ENCODE data around the gene TNNT1.

Gene TNNT1

DNA sequence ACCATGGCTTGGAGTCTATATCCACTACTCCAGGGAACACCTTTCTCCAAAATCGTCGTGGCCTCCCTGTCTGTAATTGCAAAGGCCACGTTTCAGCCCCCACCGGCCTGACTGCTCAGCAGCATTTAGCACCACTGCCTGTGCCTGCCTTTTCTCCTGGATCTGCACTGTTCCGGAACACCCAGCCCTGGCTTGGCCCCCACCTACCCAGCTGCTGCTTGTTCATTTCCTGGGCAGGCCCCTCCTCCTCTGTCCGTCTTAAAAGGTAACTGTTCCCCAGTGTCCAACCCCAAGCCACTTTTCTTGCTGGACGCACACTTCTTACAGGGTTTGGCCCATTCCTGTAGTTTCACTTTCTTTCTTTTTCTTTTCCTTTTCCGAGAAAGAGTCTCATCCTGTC, 39.6 kb upstream of the TNNT1 start:
- Histone ChIP-seq H3K4me3 (ENCODE audit: low read length, poor library complexity, severe bottlenecking) (no peak overlapping the region), H2AFZ (ENCODE audit: low read length) (no peak overlapping the region), H3K4me1 (ENCODE audit: insufficient read depth, low read length, poor library complexity, severe bottlenecking) (no peaks in the 10 kb centered on the region), H3F3A (ENCODE audit: low read depth) (no peaks in the 10 kb centered on the region), H3K79me2 (ENCODE audit: insufficient read depth, low read length) (no peaks in the 10 kb centered on the region), H3K9ac (ENCODE audit: low read depth, low read length, poor library complexity, severe bottlenecking) (no peak overlapping the region), H4K20me1 (ENCODE audit: insufficient read depth, low read length, poor library complexity, severe bottlenecking) (no peaks in the 10 kb centered on the region), H3K4me2 (ENCODE audit: low read depth, low read length, poor library complexity, severe bottlenecking) (no peak overlapping the region), H3K27me3 (ENCODE audit: insufficient read depth, low read length, poor library complexity, severe bottlenecking) (no peaks in the 10 kb centered on the region), H3K9me3 (ENCODE audit: insufficient read depth, low read depth, low read length) (no peaks in the 10 kb centered on the region), H3K9me2 (replicated peaks; ENCODE audit: low read depth, low read length) (no peaks in the 10 kb centered on the region), H3K36me3 (ENCODE audit: insufficient read depth, low read length) (no peaks in the 10 kb centered on the region)
- TF ChIP-seq EZH2phosphoT487 (IDR thresholded peaks at IDR 0.05; ENCODE audit: borderline replicate concordance): no peak
- no peak for TF ChIP-seq CTCF (conservative IDR thresholded peaks at IDR 0.05; ENCODE audit: low read length)

GRCh38 chr19:55186080-55186479, 37.1 kb upstream of the TNNT1 start:
- H3K9ac ChIP-seq (ENCODE audit: low read depth, low read length, poor library complexity, severe bottlenecking): no peak overlapping the region
- no peaks in the 10 kb centered on the region for H3F3A ChIP-seq (ENCODE audit: low read depth)
- no peaks in the 10 kb centered on the region for H3K27me3 ChIP-seq (ENCODE audit: insufficient read depth, low read length, poor library complexity, severe bottlenecking)
- H4K20me1 ChIP-seq (ENCODE audit: insufficient read depth, low read length, poor library complexity, severe bottlenecking): no peaks in the 10 kb centered on the region
- H3K4me3 ChIP-seq (ENCODE audit: low read length, poor library complexity, severe bottlenecking): no peak overlapping the region
- no peaks in the 10 kb centered on the region for H3K79me2 ChIP-seq (ENCODE audit: insufficient read depth, low read length)
- H3K36me3 ChIP-seq (ENCODE audit: insufficient read depth, low read length): no peaks in the 10 kb centered on the region
- H3K9me2 ChIP-seq (replicated peaks; ENCODE audit: low read depth, low read length): no peaks in the 10 kb centered on the region
- H2AFZ ChIP-seq (ENCODE audit: low read length): no peak overlapping the region
- H3K4me1 ChIP-seq (ENCODE audit: insufficient read depth, low read length, poor library complexity, severe bottlenecking): no peaks in the 10 kb centered on the region
- TF ChIP-seq CTCF (conservative IDR thresholded peaks at IDR 0.05; ENCODE audit: low read length) (no peak), EZH2phosphoT487 (IDR thresholded peaks at IDR 0.05; ENCODE audit: borderline replicate concordance) (no peak)
- no peaks in the 10 kb centered on the region for H3K9me3 ChIP-seq (ENCODE audit: insufficient read depth, low read depth, low read length)
- no peak overlapping the region for H3K4me2 ChIP-seq (ENCODE audit: low read depth, low read length, poor library complexity, severe bottlenecking)

DNA sequence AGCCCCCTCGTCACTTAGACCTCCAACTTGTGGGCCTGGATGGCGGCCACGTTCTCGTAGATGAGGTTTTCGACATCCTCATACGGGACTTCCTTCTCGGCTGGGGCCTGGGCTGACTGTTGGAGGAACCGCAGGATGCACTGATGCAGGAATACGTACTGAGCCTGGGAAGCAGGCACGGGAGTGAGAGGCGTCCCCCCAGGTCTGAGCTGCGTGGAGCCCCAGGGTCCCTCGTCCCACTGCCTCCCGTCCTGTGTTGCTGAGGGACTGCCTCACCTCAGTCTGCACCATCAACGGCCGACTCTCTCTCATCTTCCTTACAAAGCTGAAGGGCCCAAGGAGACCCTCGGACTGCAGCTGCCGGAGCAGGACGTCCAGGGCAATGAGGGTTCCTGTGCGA, 32.7 kb upstream of the TNNT1 start:
- Histone ChIP-seq H3K4me3 (ENCODE audit: low read length, poor library complexity, severe bottlenecking) (no peak overlapping the region), H3F3A (ENCODE audit: low read depth) (no peaks in the 10 kb centered on the region), H3K9me2 (replicated peaks; ENCODE audit: low read depth, low read length) (no peaks in the 10 kb centered on the region), H4K20me1 (ENCODE audit: insufficient read depth, low read length, poor library complexity, severe bottlenecking) (no peaks in the 10 kb centered on the region), H3K4me1 (ENCODE audit: insufficient read depth, low read length, poor library complexity, severe bottlenecking) (peaks cover 7% of the 10 kb centered on the region), H3K9me3 (ENCODE audit: insufficient read depth, low read depth, low read length) (no peaks in the 10 kb centered on the region), H3K79me2 (ENCODE audit: insufficient read depth, low read length) (no peaks in the 10 kb centered on the region), H2AFZ (ENCODE audit: low read length) (no peak overlapping the region), H3K4me2 (ENCODE audit: low read depth, low read length, poor library complexity, severe bottlenecking) (no peak overlapping the region), H3K36me3 (ENCODE audit: insufficient read depth, low read length) (no peaks in the 10 kb centered on the region), H3K9ac (ENCODE audit: low read depth, low read length, poor library complexity, severe bottlenecking) (no peak overlapping the region), H3K27me3 (ENCODE audit: insufficient read depth, low read length, poor library complexity, severe bottlenecking) (no peaks in the 10 kb centered on the region)
- TF ChIP-seq EZH2phosphoT487 (IDR thresholded peaks at IDR 0.05; ENCODE audit: borderline replicate concordance): no peak

Measured in Loucy (cell line).